Spleen (tissue), 11 donors: ENCODE data around the gene VCL. TPM values are rescaled to one million over a fixed set of nuclear protein-coding genes. Genes with fewer than 3 reads are reported as not detected.
A peak's percentile ranks its signal among the peaks of the same experiment; 100 is the strongest.

Source experiments
- DNase-seq: peaks from one replicate; pipeline ENCODE4 v3.0.0-alpha.2; 2020
- H3K27ac ChIP-seq, 8 donors: fragments of 200-600 bp; sonication (generic) in 7 of 8; 1 replicate in 4 of 8; 2 replicates in 4 of 8; pipeline versions ENCODE4 v1.5.0 to v1.8.0; 2016 to 2021; ENCODE audit warnings: inconsistent platforms in 4 of 8, mild to moderate bottlenecking in 4 of 8, moderate library complexity in 1 of 8
- H3K27me3 ChIP-seq, 7 donors: fragments of 200-600 bp; sonication (generic) in 6 of 7; replicated peaks in 1 of 7; 1 replicate in 4 of 7; 2 replicates in 3 of 7; pipeline versions ENCODE4 v1.5.0 to v1.8.0; 2016 to 2021; ENCODE audit warnings: inconsistent platforms in 3 of 7, mild to moderate bottlenecking in 1 of 7
- H3K36me3 ChIP-seq, 6 donors: fragments of 200-600 bp; sonication (generic) in 5 of 6; 1 replicate in 4 of 6; 2 replicates in 2 of 6; pipeline versions ENCODE4 v1.5.0 to v1.8.0; 2016 to 2021; ENCODE audit warnings: inconsistent platforms in 2 of 6
- H3K4me1 ChIP-seq, 6 donors: fragments of 200-600 bp; sonication (generic) in 5 of 6; 1 replicate in 3 of 6; 2 replicates in 3 of 6; pipeline versions ENCODE4 v1.5.0 to v1.8.0; 2016 to 2021; ENCODE audit warnings: inconsistent platforms in 3 of 6
- H3K4me3 ChIP-seq, 8 donors: fragments of 200-600 bp; sonication (generic) in 7 of 8; 1 replicate in 4 of 8; 2 replicates in 4 of 8; pipeline versions ENCODE4 v1.5.0 to v1.8.0; 2016 to 2021; ENCODE audit warnings: inconsistent platforms in 4 of 8, mild to moderate bottlenecking in 4 of 8, moderate library complexity in 2 of 8
- H3K9me3 ChIP-seq, 8 donors: fragments of 200-600 bp; sonication (generic) in 7 of 8; 1 replicate in 4 of 8; 2 replicates in 4 of 8; pipeline versions ENCODE4 v1.5.0 to v1.8.0; 2016 to 2021; ENCODE audit warnings: inconsistent platforms in 4 of 8
- CTCF ChIP-seq, 11 experiments: fragments of 200-600 bp in 7 of 11; fragments of 450-650 bp in 4 of 11; sonication (generic) in 4 of 11; IDR thresholded peaks in 8 of 11; conservative IDR thresholded peaks in 3 of 11; 1 replicate in 7 of 11; 2 replicates in 4 of 11; pipeline versions ENCODE4 v1.4.0 to v1.8.0; 2016 to 2021; ENCODE audit warnings: antibody characterized with exemption in 11 of 11, inconsistent platforms in 4 of 11, mild to moderate bottlenecking in 1 of 11
- POLR2A ChIP-seq, 3 donors: fragments of 450-650 bp; IDR thresholded peaks; one replicate each; pipeline ENCODE4 v1.5.1; 2017; ENCODE audit warnings: antibody characterized with exemption in 3 of 3, mild to moderate bottlenecking in 1 of 3
- POLR2AphosphoS5 ChIP-seq, 3 donors: sonication (generic); formaldehyde crosslinking; IDR thresholded peaks; one replicate each; pipeline ENCODE4 v1.5.1; 2017; ENCODE audit warnings: antibody characterized with exemption in 3 of 3
- WGBS, 5 donors: extraction: QIAGEN DNeasy Blood & Tissue Kit in 3 of 5; methylation state at CpG; one replicate each; pipeline versions ENCODE4 v1.1.5 to v1.1.7; 2013 to 2018; 5-methylcytosine and 5-hydroxymethylcytosine counted together
- intact Hi-C: fragments of 100-400 bp; cut with DNase I; formaldehyde crosslinking; loops from one replicate; pipeline ENCODE4 v1.15.0; 2023; ENCODE audit warnings: low total_unique reads
- polyA plus RNA-seq, 3 donors: library from polyadenylated mRNA; stranded (reverse); fragments of 200-250 nt; gene quantifications; one replicate each; pipeline ENCODE4 v1.2.1, GENCODE V29; 2013
- total RNA-seq, 7 donors: library from RNA; depleted of rRNA in 3 of 7; stranded (reverse); fragments of >200 nt in 3 of 7; fragmentation: NEBNext Ultra II Directional in 4 of 7; extraction: Animal tissue kit (Norgen Biotek cat#: 25700) in 4 of 7; gene quantifications; one replicate each; pipeline versions ENCODE4 v1.1.0 to v1.2.1, GENCODE V29; 2016 to 2021
- donor health status: healthy with polysubstance abuse.
- donor health status: DM: no; HTN: no; CAD: no; lungs with moderate emphysema.
- donor health status: DM: no; HTN: no; CAD: no.
- donor health status: Bipolar disorder and iron deficiency.
- donor health status: healthy.
- donor health status: DM: no; HTN: no; CAD: no.
- donor health status: DM: yes; HTN: yes; CAD: no.

VCL gene
- total and polyA plus RNA-seq, 10 donors = 8.8 to 214 (median 77.6) TPM

GRCh38 chr10:74114041-74114448 lies 116.1 kb downstream of the VCL start:
- intact Hi-C loops = no loop called here
- Histone ChIP-seq H3K9me3 (no peaks in the 10 kb centered on the region), H3K27ac (no peak overlapping the region), H3K27me3 (no peaks in the 10 kb centered on the region), H3K4me3 (no peak overlapping the region), H3K4me1 (peaks cover 0 to 15% (median 4%) of the 10 kb centered on the region in 6 donors), H3K36me3 (peaks cover under 1 to 100% (median 93%) of the 10 kb centered on the region in 6 donors)
- 85 to 90% (median 90%) methylated on average over 12 of the region's 12 CpGs for WGBS, 5 donors
- TF ChIP-seq POLR2A (IDR thresholded peaks at IDR 0.05) = no peak
- TF ChIP-seq CTCF (IDR thresholded peaks at IDR 0.05 in 8 of 11, conservative IDR thresholded peaks at IDR 0.05 in 3 of 11) = no peak
- no peak for TF ChIP-seq POLR2AphosphoS5 (IDR thresholded peaks at IDR 0.05)
- DNase-seq = no peak

GRCh38 chr10:74117738-74118137 lies 119.8 kb downstream of the VCL start:
- intact Hi-C loops = no loop called here
- no peak overlapping the region for H3K4me3 ChIP-seq
- H3K36me3 ChIP-seq = peaks cover 4 to 100% (median 85%) of the 10 kb centered on the region in 6 donors
- 86 to 93% (median 90%) methylated on average over 4 of the region's 4 CpGs for WGBS, 5 donors
- no peaks in the 10 kb centered on the region for H3K27me3 ChIP-seq
- H3K27ac ChIP-seq = peak overlapping the region in 4 of 8 donors; percentile 54 to 74 (median 68)
- no peak for DNase-seq
- no peaks in the 10 kb centered on the region for H3K9me3 ChIP-seq
- no peak for TF ChIP-seq POLR2A (IDR thresholded peaks at IDR 0.05)
- TF ChIP-seq CTCF (IDR thresholded peaks at IDR 0.05 in 8 of 11, conservative IDR thresholded peaks at IDR 0.05 in 3 of 11) = no peak
- no peak for TF ChIP-seq POLR2AphosphoS5 (IDR thresholded peaks at IDR 0.05)
- peaks cover 0 to 42% (median 10%) of the 10 kb centered on the region in 6 donors for H3K4me1 ChIP-seq

- TF ChIP-seq POLR2A (IDR thresholded peaks at IDR 0.05) = no peak
- TF ChIP-seq CTCF (IDR thresholded peaks at IDR 0.05 in 8 of 11, conservative IDR thresholded peaks at IDR 0.05 in 3 of 11) = no peak
- TF ChIP-seq POLR2AphosphoS5 (IDR thresholded peaks at IDR 0.05) = peak; percentile 31 to 42 (median 42)
- Histone ChIP-seq H3K27me3 (no peaks in the 10 kb centered on the region), H3K4me1 (peaks cover 0 to 48% (median 10%) of the 10 kb centered on the region in 6 donors), H3K27ac (peak overlapping the region; percentile 11 to 74 (median 58)), H3K4me3 (no peak overlapping the region), H3K36me3 (peaks cover 4 to 100% (median 86%) of the 10 kb centered on the region in 6 donors), H3K9me3 (no peaks in the 10 kb centered on the region)
- 72 to 82% (median 76%) methylated on average over 3 of the region's 3 CpGs for WGBS, 5 donors
- peak; percentile 74 for DNase-seq
- intact Hi-C loops = no loop called here
Observed at GRCh38 chr10:74118804-74119203, 120.9 kb downstream of the VCL start.

GRCh38 chr10:74120911-74121310 lies 123.0 kb downstream of the VCL start:
- Histone ChIP-seq H3K27me3 (no peaks in the 10 kb centered on the region), H3K9me3 (no peaks in the 10 kb centered on the region), H3K4me3 (no peak overlapping the region), H3K36me3 (peaks cover 4 to 100% (median 85%) of the 10 kb centered on the region in 6 donors), H3K27ac (peak overlapping the region in 4 of 8 donors; percentile 5 to 45 (median 24)), H3K4me1 (peaks cover 0 to 48% (median 10%) of the 10 kb centered on the region in 6 donors)
- WGBS, 5 donors = 53 to 79% (median 75%) methylated on average over 1 of the region's 1 CpG
- intact Hi-C loops = no loop called here
- TF ChIP-seq CTCF (IDR thresholded peaks at IDR 0.05 in 8 of 11, conservative IDR thresholded peaks at IDR 0.05 in 3 of 11) = no peak
- no peak for TF ChIP-seq POLR2A (IDR thresholded peaks at IDR 0.05)
- no peak for TF ChIP-seq POLR2AphosphoS5 (IDR thresholded peaks at IDR 0.05)
- DNase-seq = no peak
